Right lobe of liver (tissue), 4 donors: ENCODE results near the gene LONRF2.

Experiments used
- CTCF ChIP-seq, 4 donors: fragments of 200-600 bp in 3 of 4; fragments of 450-650 bp in 1 of 4; IDR thresholded peaks; one replicate each; pipeline versions ENCODE4 v1.5.1 to v1.8.0; 2016 to 2022; ENCODE audit warnings: antibody characterized with exemption in 4 of 4, mild to moderate bottlenecking in 2 of 4
- POLR2A ChIP-seq: fragments of 450-650 bp; IDR thresholded peaks from one replicate; pipeline ENCODE4 v1.6.1; 2017; ENCODE audit warnings: antibody characterized with exemption, mild to moderate bottlenecking
- donor health status: DM: no; HTN: no; CAD: no.
- donor health status: DM: no; HTN: no; CAD: no.
- donor health status: DM: no; HTN: yes; CAD: no.

GRCh38 chr2:100283724-100284501 is 38.4 kb downstream of the LONRF2 start:
- TF ChIP-seq CTCF (IDR thresholded peaks at IDR 0.05), result no peak
- no peak for TF ChIP-seq POLR2A
